Skeletal muscle tissue (tissue), 4 donors: ENCODE results near the gene CDKN2D. TPM values are rescaled to one million over a fixed set of nuclear protein-coding genes. Genes with fewer than 3 reads are reported as not detected.
"Not testable (repeated sequence)": the region's sequence is repeated elsewhere in the genome, so short reads cannot be mapped to it uniquely, and the experiment has no call there.

Experiments
- H3K27ac ChIP-seq: one replicate; pipeline ENCODE4 v1.7.0; 2013; ENCODE audit warnings: mild to moderate bottlenecking, low read depth, low read length, inconsistent platforms
- H3K27me3 ChIP-seq, 3 donors: one replicate each; pipeline ENCODE4 v1.7.0; 2013; ENCODE audit warnings: low read length in 3 of 3; ENCODE audit not compliant: control insufficient read depth in 3 of 3, insufficient read depth in 3 of 3
- H3K36me3 ChIP-seq, 3 donors: one replicate each; pipeline ENCODE4 v1.7.0; 2013; ENCODE audit warnings: low read length in 3 of 3; ENCODE audit not compliant: control insufficient read depth in 3 of 3, insufficient read depth in 3 of 3
- H3K4me1 ChIP-seq, 3 donors: one replicate each; pipeline ENCODE4 v1.7.0; 2013; ENCODE audit warnings: low read length in 3 of 3, mild to moderate bottlenecking in 3 of 3; ENCODE audit not compliant: control insufficient read depth in 3 of 3, insufficient read depth in 3 of 3
- H3K4me3 ChIP-seq, 3 donors: one replicate each; pipeline ENCODE4 v1.7.0; 2013; ENCODE audit warnings: low read length in 3 of 3
- H3K9ac ChIP-seq, 3 donors: one replicate each; pipeline ENCODE4 v1.7.0; 2013; ENCODE audit warnings: low read length in 3 of 3, mild to moderate bottlenecking in 3 of 3, moderate library complexity in 2 of 3, low read depth in 1 of 3
- H3K9me3 ChIP-seq, 3 donors: one replicate each; pipeline ENCODE4 v1.7.0; 2013; ENCODE audit warnings: low read length in 3 of 3; ENCODE audit not compliant: control insufficient read depth in 3 of 3
- total RNA-seq: library from RNA; depleted of rRNA; stranded (reverse); fragments of >200 nt; gene quantifications from one replicate; pipeline ENCODE4 v1.2.3, GENCODE V29; 2014
- donor health status: Osteomylitis.

Gene CDKN2D
- total RNA-seq, 1 donor from 2014 or later: 16.7 TPM

- H3K27me3 ChIP-seq, H3K9ac ChIP-seq, H3K36me3 ChIP-seq, H3K4me3 ChIP-seq, H3K9me3 ChIP-seq, H3K27ac ChIP-seq, H3K4me1 ChIP-seq: not testable (repeated sequence)
Observed at GRCh38 chr19:10526887-10527286, 41.9 kb downstream of the CDKN2D start.

GRCh38 chr19:10525636-10526035 lies 43.1 kb downstream of the CDKN2D start:
- Histone ChIP-seq H3K9ac (no peak overlapping the region), H3K4me3 (no peak overlapping the region), H3K36me3 (no peaks in the 10 kb centered on the region), H3K27ac (no peak overlapping the region), H3K27me3 (no peaks in the 10 kb centered on the region), H3K9me3 (no peaks in the 10 kb centered on the region), H3K4me1 (no peaks in the 10 kb centered on the region)

GRCh38 chr19:10523135-10523636 lies 45.6 kb downstream of the CDKN2D start:
- no peak overlapping the region for H3K9ac ChIP-seq
- no peaks in the 10 kb centered on the region for H3K9me3 ChIP-seq
- H3K4me3 ChIP-seq: no peak overlapping the region
- H3K4me1 ChIP-seq: peaks cover 0 to 3% (median 2%) of the 10 kb centered on the region in 3 donors
- no peak overlapping the region for H3K27ac ChIP-seq
- H3K27me3 ChIP-seq: peaks cover 13 to 18% (median 14%) of the 10 kb centered on the region in 3 donors
- no peaks in the 10 kb centered on the region for H3K36me3 ChIP-seq

GRCh38 chr19:10521461-10522171 lies 47.2 kb downstream of the CDKN2D start:
- Histone ChIP-seq H3K27me3 (peaks cover 27 to 34% (median 28%) of the 10 kb centered on the region in 3 donors), H3K27ac (no peak overlapping the region), H3K4me1 (peaks cover 0 to 14% (median 12%) of the 10 kb centered on the region in 3 donors), H3K4me3 (no peak overlapping the region), H3K9ac (no peak overlapping the region), H3K36me3 (no peaks in the 10 kb centered on the region), H3K9me3 (no peaks in the 10 kb centered on the region)

GRCh38 chr19:10520652-10521318 lies 48.0 kb downstream of the CDKN2D start:
- no peak overlapping the region for H3K27ac ChIP-seq
- H3K4me1 ChIP-seq: peaks cover 0 to 14% (median 12%) of the 10 kb centered on the region in 3 donors
- H3K36me3 ChIP-seq: no peaks in the 10 kb centered on the region
- H3K27me3 ChIP-seq: peaks cover 34 to 40% (median 35%) of the 10 kb centered on the region in 3 donors
- no peak overlapping the region for H3K9ac ChIP-seq
- no peaks in the 10 kb centered on the region for H3K9me3 ChIP-seq
- no peak overlapping the region for H3K4me3 ChIP-seq

- no peak overlapping the region for H3K4me3 ChIP-seq
- no peaks in the 10 kb centered on the region for H3K36me3 ChIP-seq
- H3K27ac ChIP-seq: no peak overlapping the region
- H3K9me3 ChIP-seq: no peaks in the 10 kb centered on the region
- peaks cover 46 to 52% (median 47%) of the 10 kb centered on the region in 3 donors for H3K27me3 ChIP-seq
- peaks cover 0 to 14% (median 12%) of the 10 kb centered on the region in 3 donors for H3K4me1 ChIP-seq
- H3K9ac ChIP-seq: no peak overlapping the region
Observed at GRCh38 chr19:10519421-10519820, 49.4 kb downstream of the CDKN2D start.

- peak overlapping the region in 1 of 3 donors; percentile 16 for H3K9ac ChIP-seq
- no peaks in the 10 kb centered on the region for H3K36me3 ChIP-seq
- H3K4me3 ChIP-seq: no peak overlapping the region
- peaks cover 53 to 59% (median 54%) of the 10 kb centered on the region in 3 donors for H3K27me3 ChIP-seq
- no peaks in the 10 kb centered on the region for H3K9me3 ChIP-seq
- H3K4me1 ChIP-seq: peaks cover 0 to 16% (median 12%) of the 10 kb centered on the region in 3 donors
- H3K27ac ChIP-seq: no peak overlapping the region
Observed at GRCh38 chr19:10518444-10519361, 50.1 kb downstream of the CDKN2D start.

GRCh38 chr19:10517760-10518443 lies 50.9 kb downstream of the CDKN2D start:
- H3K4me3 ChIP-seq: no peak overlapping the region
- peak overlapping the region in 1 of 3 donors; percentile 16 for H3K9ac ChIP-seq
- no peaks in the 10 kb centered on the region for H3K36me3 ChIP-seq
- no peak overlapping the region for H3K27ac ChIP-seq
- peaks cover 0 to 16% (median 12%) of the 10 kb centered on the region in 3 donors for H3K4me1 ChIP-seq
- no peaks in the 10 kb centered on the region for H3K9me3 ChIP-seq
- peaks cover 61 to 67% (median 62%) of the 10 kb centered on the region in 3 donors for H3K27me3 ChIP-seq

- H3K9ac ChIP-seq: peak within 1 kb of the TSS in 1 of 3 donors; percentile 16
- H3K4me3 ChIP-seq: peak within 1 kb of the TSS in 1 of 3 donors; percentile 20
- H3K9me3 ChIP-seq: no peaks in the 10 kb centered on the region
- peaks cover 63 to 69% (median 66%) of the 10 kb centered on the region in 3 donors for H3K27me3 ChIP-seq
- H3K4me1 ChIP-seq: peaks cover 0 to 16% (median 12%) of the 10 kb centered on the region in 3 donors
- no peak within 1 kb of the TSS for H3K27ac ChIP-seq
- no peaks in the 10 kb centered on the region for H3K36me3 ChIP-seq
Observed at GRCh38 chr19:10517361-10517759, 51.4 kb downstream of the CDKN2D start, which contains the start of gene S1PR5. TSS of gene S1PR5 (minus strand) at chr19:10517447. CDS start at chr19:10515011, 2,436 bp downstream.
